GM12872 (cell line): ENCODE results near the gene PRSS22.
A peak's percentile ranks its signal among the peaks of the same experiment; 100 is the strongest.

Source experiments
- CTCF ChIP-seq: IDR thresholded peaks from 3 replicates; pipeline ENCODE4 v1.5.1; 2011; ENCODE audit warnings: low read depth, mild to moderate bottlenecking, low read length, moderate library complexity; ENCODE audit not compliant: insufficient read depth

Gene PRSS22

GRCh38 chr16:2854700-2855309 is 3.2 kb downstream of the PRSS22 start:
- TF ChIP-seq CTCF: peak; percentile 60

- TF ChIP-seq CTCF: no peak
Measured at GRCh38 chr16:2853531-2854073, 4.4 kb downstream of the PRSS22 start.

GRCh38 chr16:2852731-2853507 is 5.1 kb downstream of the PRSS22 start:
- TF ChIP-seq CTCF: no peak

GRCh38 chr16:2852003-2852730 is 5.8 kb downstream of the PRSS22 start:
- no peak for TF ChIP-seq CTCF

GRCh38 chr16:2848933-2849725 is 8.8 kb downstream of the PRSS22 start:
- no peak for TF ChIP-seq CTCF

- TF ChIP-seq CTCF: no peak
Measured at GRCh38 chr16:2846511-2847310, 11.3 kb downstream of the PRSS22 start.
